Activated CD8-positive, alpha-beta memory T cell treated with anti-CD3 and anti-CD28 coated beads for 24 hours (primary cell): ENCODE results near the gene CXXC5.

Experiments
- DNase-seq: peaks from one replicate; pipeline ENCODE4 v3.0.0-alpha.2; 2020

The CXXC5 gene

GRCh38 chr5:139667001-139667729 lies 19.0 kb downstream of the CXXC5 start:
- no peak for DNase-seq

- DNase-seq, result no peak
These were observed 19.5 kb downstream of the CXXC5 start for GRCh38 chr5:139667730-139668063.

GRCh38 chr5:139668064-139668880 lies 20.1 kb downstream of the CXXC5 start:
- DNase-seq, result peak; percentile 78

- no peak for DNase-seq
These were observed 20.9 kb downstream of the CXXC5 start for GRCh38 chr5:139668924-139669661.

- DNase-seq, result peak; percentile 77
These were observed 21.7 kb downstream of the CXXC5 start for GRCh38 chr5:139669662-139670368.

GRCh38 chr5:139670369-139671095 lies 22.4 kb downstream of the CXXC5 start:
- peak; percentile 75 for DNase-seq

- DNase-seq, result no peak
These were observed 23.1 kb downstream of the CXXC5 start for GRCh38 chr5:139671096-139671841.

- no peak for DNase-seq
These were observed 27.1 kb downstream of the CXXC5 start for GRCh38 chr5:139675213-139675612.

- DNase-seq, result no peak
These were observed 27.7 kb downstream of the CXXC5 start for GRCh38 chr5:139675825-139676224.

- DNase-seq, result no peak
These were observed 28.3 kb downstream of the CXXC5 start for GRCh38 chr5:139676406-139676805.

GRCh38 chr5:139676951-139677735 lies 29.0 kb downstream of the CXXC5 start:
- DNase-seq, result no peak

GRCh38 chr5:139677736-139678613 lies 29.8 kb downstream of the CXXC5 start:
- DNase-seq, result no peak

- no peak for DNase-seq
These were observed 30.9 kb downstream of the CXXC5 start for GRCh38 chr5:139678751-139679750.

GRCh38 chr5:139680368-139681111 lies 32.4 kb downstream of the CXXC5 start:
- no peak for DNase-seq

- DNase-seq, result no peak
These were observed 32.9 kb downstream of the CXXC5 start for GRCh38 chr5:139681112-139681458.

GRCh38 chr5:139681466-139681865 lies 33.3 kb downstream of the CXXC5 start:
- DNase-seq, result no peak
